K562 (cell line): ENCODE results near the gene ADORA3. TPM values are rescaled to one million over a fixed set of nuclear protein-coding genes. Genes with fewer than 3 reads are reported as not detected.
A peak's percentile ranks its signal among the peaks of the same experiment; 100 is the strongest.

Experiments used
- ATF6 ChIP-seq: sonication (generic); formaldehyde crosslinking; IDR thresholded peaks from 2 replicates; pipeline ENCODE4 v1.4.0; 2020; ENCODE audit warnings: mild to moderate bottlenecking, missing genetic modification reagents
- BCL6 ChIP-seq: fragments of 250-450 bp; sonication (Bioruptor Pico); IDR thresholded peaks from 2 replicates; pipeline ENCODE4 v1.4.0; 2020
- CSDE1 ChIP-seq, 2 experiments: fragments of 450-650 bp; IDR thresholded peaks; 2 replicates each; pipeline ENCODE4 v1.6.1; 2016; ENCODE audit warnings: mild to moderate bottlenecking in 1 of 2
- CTCF ChIP-seq, 3 experiments: IDR thresholded peaks in 2 of 3; conservative IDR thresholded peaks in 1 of 3; 2 replicates each; pipeline ENCODE4 v1.5.1; 2011 to 2012; ENCODE audit warnings: low read length in 3 of 3, mild to moderate bottlenecking in 3 of 3, control low read depth in 2 of 3, improper control_type of control experiment in 1 of 3, inconsistent platforms in 1 of 3, low read depth in 1 of 3, mixed read lengths in 1 of 3, moderate library complexity in 1 of 3; ENCODE audit not compliant: insufficient read depth in 2 of 3
- E4F1 ChIP-seq: fragments of 250-450 bp; sonication (Bioruptor Pico); IDR thresholded peaks from 2 replicates; pipeline ENCODE4 v1.5.0; 2021; ENCODE audit warnings: mild to moderate bottlenecking, borderline replicate concordance
- EGR1 ChIP-seq: fragments of 450-650 bp; conservative IDR thresholded peaks from 2 replicates; pipeline ENCODE4 v1.6.1; 2017; ENCODE audit warnings: mild to moderate bottlenecking
- FOS ChIP-seq: IDR thresholded peaks from 3 replicates; pipeline ENCODE4 v1.6.1; 2011; ENCODE audit not compliant: insufficient read length; ENCODE audit errors: extremely low read depth
- GTF2E2 ChIP-seq: fragments of 200-800 bp; sonication (Bioruptor generic); IDR thresholded peaks from 2 replicates; pipeline ENCODE4 v1.6.1; 2016; ENCODE audit warnings: missing genetic modification characterization, missing compliant biosample characterization
- KHSRP ChIP-seq: fragments of 450-650 bp; IDR thresholded peaks from 2 replicates; pipeline ENCODE4 v1.6.1; 2017
- MIER1 ChIP-seq: fragments of 450-650 bp; IDR thresholded peaks from 2 replicates; pipeline ENCODE4 v1.6.1; 2016; ENCODE audit warnings: antibody characterized with exemption, mild to moderate bottlenecking, low read depth
- NFXL1 ChIP-seq: fragments of 450-650 bp; formaldehyde crosslinking; IDR thresholded peaks from 2 replicates; pipeline ENCODE4 v1.4.0; 2021; ENCODE audit warnings: mild to moderate bottlenecking
- NUFIP1 ChIP-seq: fragments of 450-650 bp; IDR thresholded peaks from 2 replicates; pipeline ENCODE4 v1.6.1; 2018; ENCODE audit not compliant: partially characterized antibody
- RFX5 ChIP-seq: IDR thresholded peaks from 2 replicates; pipeline ENCODE4 v1.6.1; 2011; ENCODE audit warnings: low read depth, mild to moderate bottlenecking, improper control_type of control experiment, low read length
- ZBTB2 ChIP-seq: fragments of 450-650 bp; IDR thresholded peaks from 2 replicates; pipeline ENCODE4 v1.6.1; 2016; ENCODE audit warnings: antibody characterized with exemption
- ZBTB34 ChIP-seq: fragments of 250-450 bp; sonication (Bioruptor Pico); IDR thresholded peaks from 2 replicates; pipeline ENCODE4 v1.8.0; 2021; ENCODE audit warnings: mild to moderate bottlenecking, moderate library complexity
- ZC3H11A ChIP-seq: IDR thresholded peaks from 2 replicates; pipeline ENCODE4 v1.6.1; 2012; ENCODE audit warnings: low read depth, low read length, improper control_type of control experiment
- ZNF146 ChIP-seq: IDR thresholded peaks from one replicate; pipeline ENCODE4 v1.6.1; 2018; ENCODE audit warnings: missing compliant biosample characterization; ENCODE audit not compliant: unreplicated experiment
- ZNF212 ChIP-seq: fragments of 450-650 bp; formaldehyde crosslinking; IDR thresholded peaks from 2 replicates; pipeline ENCODE4 v1.4.0; 2020; ENCODE audit warnings: mild to moderate bottlenecking
- ZNF384 ChIP-seq: IDR thresholded peaks from 2 replicates; pipeline ENCODE4 v1.6.1; 2012; ENCODE audit warnings: low read depth, low read length, improper control_type of control experiment
- ZNF707 ChIP-seq: fragments of 250-450 bp; sonication (Bioruptor Pico); conservative IDR thresholded peaks from 2 replicates; pipeline ENCODE4 v1.8.0; 2022; ENCODE audit warnings: inconsistent platforms, mild to moderate bottlenecking, moderate library complexity
- ZNF75A ChIP-seq: fragments of 450-650 bp; formaldehyde crosslinking; IDR thresholded peaks from 2 replicates; pipeline ENCODE4 v1.4.0; 2020; ENCODE audit warnings: mild to moderate bottlenecking
- polyA plus RNA-seq, 8 experiments: library from polyadenylated mRNA; depleted of rRNA in 4 of 8; stranded (reverse) in 5 of 8; unstranded in 3 of 8; fragments of >200 nt; fragmentation: Nextera tagmentation in 2 of 8; fragmentation: Illumina TruSeq in 1 of 8; extraction: Ambion mirVana in 2 of 8; extraction: Trizol in 1 of 8; gene quantifications; 2 replicates each; pipeline versions ENCODE4 v1.2.1 to v1.2.3, GENCODE V29; 2011 to 2014; ENCODE audit warnings: inconsistent platforms in 1 of 8, missing spikeins in 1 of 8
- total RNA-seq, 7 experiments: library from RNA; depleted of rRNA in 6 of 7; stranded (reverse); fragments of >200 nt in 6 of 7; fragmentation: Illumina TruSeq in 2 of 7; extraction: Trizol in 2 of 7; gene quantifications; 2 replicates each; pipeline versions ENCODE4 v1.2.1 to v1.2.3, GENCODE V29; 2011 to 2021; ENCODE audit warnings: low replicate concordance in 1 of 7

The ADORA3 gene
- total and polyA plus RNA-seq, 9 of the 15 experiments (the other 6 are each of a cell fraction or from before 2014, with no cell fraction given): 0.09 to 0.35 (median 0.16) TPM; not detected in 3

- TF ChIP-seq ATF6: no peak
- TF ChIP-seq ZNF212 (CRISPR knock-in tag): no peak
- TF ChIP-seq BCL6 (CRISPR knock-in tag): no peak
- TF ChIP-seq ZNF75A (CRISPR knock-in tag): no peak
- TF ChIP-seq CSDE1 (IDR thresholded peaks at IDR 0.05): no peak
- TF ChIP-seq ZBTB2: no peak
- TF ChIP-seq FOS: no peak
- TF ChIP-seq ZBTB34 (CRISPR knock-in tag): no peak
- no peak for TF ChIP-seq NUFIP1
- no peak for TF ChIP-seq EGR1
- TF ChIP-seq RFX5: no peak
- peak; percentile 16; the same call in 1 of the 2 replicates for TF ChIP-seq NFXL1 (CRISPR knock-in tag)
- TF ChIP-seq E4F1 (CRISPR knock-in tag): no peak
- no peak; the same call in 1 of the 2 replicates for TF ChIP-seq GTF2E2 (tag)
- no peak for TF ChIP-seq ZC3H11A
- TF ChIP-seq KHSRP: no peak
- no peak for TF ChIP-seq CTCF (IDR thresholded peaks at IDR 0.05 in 2 of 3, conservative IDR thresholded peaks at IDR 0.05 in 1 of 3; ENCODE audit: insufficient read depth in 2 of 3, low read depth in 1 of 3, low read length in 3 of 3)
- no peak for TF ChIP-seq ZNF146
- TF ChIP-seq MIER1: no peak
- no peak for TF ChIP-seq ZNF384
- no peak for TF ChIP-seq ZNF707 (CRISPR knock-in tag)
These were observed 40.3 kb downstream of the ADORA3 start (continued) for GRCh38 chr1:111463029-111463683.
